Measurements from ENCODE around the gene CD34. TPM values are rescaled to one million over a fixed set of nuclear protein-coding genes. Genes with fewer than 3 reads are reported as not detected.

CD34 gene
- total RNA-seq, 1 experiment from 2014 or later = 0.35 TPM

GRCh38 chr1:207921321-207921720 is 10.4 kb upstream of the CD34 start:
- no peak overlapping the region for H3K56ac ChIP-seq (ENCODE audit: insufficient read length, low read depth, low read length)
- no peak overlapping the region for H3K4me2 ChIP-seq (ENCODE audit: insufficient read depth, insufficient read length, low read length)
- no peak overlapping the region for H3K4ac ChIP-seq (ENCODE audit: low read depth, low read length)
- no peak overlapping the region for H4K5ac ChIP-seq (ENCODE audit: insufficient read length, low read depth, low read length)
- Mint-ChIP-seq H3K36me3 (ENCODE audit: insufficient read depth in 1 of 3, low read depth in 3 of 3) (no peaks in the 10 kb centered on the region), H3K4me3 (no peak overlapping the region), H3K4me1 (peaks cover 29 to 31% of the 10 kb centered on the region in 2 experiments), H3K27ac (no peak overlapping the region), H3K9me3 (no peaks in the 10 kb centered on the region), H3K27me3 (ENCODE audit: low read depth) (peaks cover 15% of the 10 kb centered on the region)
- H2BK120ac ChIP-seq (ENCODE audit: low read depth, low read length, poor library complexity, severe bottlenecking) = no peak overlapping the region
- no peaks in the 10 kb centered on the region for H3K79me2 ChIP-seq (ENCODE audit: insufficient read depth, low read length)
- TF ChIP-seq, protein P1, sequence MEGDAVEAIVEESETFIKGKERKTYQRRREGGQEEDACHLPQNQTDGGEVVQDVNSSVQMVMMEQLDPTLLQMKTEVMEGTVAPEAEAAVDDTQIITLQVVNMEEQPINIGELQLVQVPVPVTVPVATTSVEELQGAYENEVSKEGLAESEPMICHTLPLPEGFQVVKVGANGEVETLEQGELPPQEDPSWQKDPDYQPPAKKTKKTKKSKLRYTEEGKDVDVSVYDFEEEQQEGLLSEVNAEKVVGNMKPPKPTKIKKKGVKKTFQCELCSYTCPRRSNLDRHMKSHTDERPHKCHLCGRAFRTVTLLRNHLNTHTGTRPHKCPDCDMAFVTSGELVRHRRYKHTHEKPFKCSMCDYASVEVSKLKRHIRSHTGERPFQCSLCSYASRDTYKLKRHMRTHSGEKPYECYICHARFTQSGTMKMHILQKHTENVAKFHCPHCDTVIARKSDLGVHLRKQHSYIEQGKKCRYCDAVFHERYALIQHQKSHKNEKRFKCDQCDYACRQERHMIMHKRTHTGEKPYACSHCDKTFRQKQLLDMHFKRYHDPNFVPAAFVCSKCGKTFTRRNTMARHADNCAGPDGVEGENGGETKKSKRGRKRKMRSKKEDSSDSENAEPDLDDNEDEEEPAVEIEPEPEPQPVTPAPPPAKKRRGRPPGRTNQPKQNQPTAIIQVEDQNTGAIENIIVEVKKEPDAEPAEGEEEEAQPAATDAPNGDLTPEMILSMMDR (conservative IDR thresholded peaks at IDR 0.05) = no peak
- no peak overlapping the region for H4K91ac ChIP-seq (ENCODE audit: insufficient read length, low read depth, low read length)
- H3K9ac ChIP-seq (ENCODE audit: extremely low read depth, insufficient read length, low read length) = no peak overlapping the region
- H4K8ac ChIP-seq (replicated peaks; ENCODE audit: insufficient read length, low read depth, low read length) = no peak overlapping the region
- H2BK20ac ChIP-seq (ENCODE audit: low read depth, low read length, poor library complexity, severe bottlenecking) = no peak overlapping the region
- no peak overlapping the region for H2AFZ ChIP-seq (ENCODE audit: low read length)
- no peak overlapping the region for H3K18ac ChIP-seq (ENCODE audit: insufficient read length, low read depth, low read length)
- H3K14ac ChIP-seq (ENCODE audit: insufficient read depth, low read length) = no peak overlapping the region
- H3K23me2 ChIP-seq (ENCODE audit: insufficient read length, low read depth, low read length, poor library complexity, severe bottlenecking) = no peaks in the 10 kb centered on the region
- no CpG with 5 or more reads among the region's 3 CpGs for WGBS (ENCODE audit: extremely low coverage, insufficient read length, low lambda C conversion rate)
- H2BK12ac ChIP-seq (ENCODE audit: insufficient read length, low read depth, low read length) = no peak overlapping the region
- H2AK5ac ChIP-seq (ENCODE audit: insufficient read length, low read length) = no peak overlapping the region
- no peak overlapping the region for H2BK15ac ChIP-seq (ENCODE audit: low read depth, low read length)
- no peak for DNase-seq
- H3K27ac ChIP-seq (ENCODE audit: insufficient read length, low read depth, low read length) = no peak overlapping the region
- H3K9me3 ChIP-seq (ENCODE audit: control insufficient read depth, low read depth, low read length) = no peaks in the 10 kb centered on the region
- H3K23ac ChIP-seq (ENCODE audit: insufficient read length, low read depth, low read length) = no peak overlapping the region
- no peaks in the 10 kb centered on the region for H4K20me1 ChIP-seq (ENCODE audit: control insufficient read depth, insufficient read depth, insufficient read length)
- no peak overlapping the region for H3T11ph ChIP-seq (ENCODE audit: low read length)
- H3K4me1 ChIP-seq (ENCODE audit: insufficient read depth, low read length) = peaks cover 3% of the 10 kb centered on the region; the same call in 1 of the 2 replicates
- H3K79me1 ChIP-seq (ENCODE audit: insufficient read depth, low read depth, low read length, poor library complexity, severe bottlenecking) = no peaks in the 10 kb centered on the region
- H3K27me3 ChIP-seq (ENCODE audit: insufficient read depth, low read length) = no peaks in the 10 kb centered on the region
- H2BK5ac ChIP-seq (ENCODE audit: insufficient read length, low read length) = no peak overlapping the region

All from H9 (cell line).